ENCODE data around the gene HOXA11. TPM values are rescaled to one million over a fixed set of nuclear protein-coding genes. Genes with fewer than 3 reads are reported as not detected.

HOXA11 gene
- total RNA-seq, 5 donors from 2014 or later (not counting 1 experiment from before 2014, with no cell fraction given) = not detected

- no peaks in the 10 kb centered on the region for H3K9me3 ChIP-seq
- H3K4me1 Mint-ChIP-seq = peaks cover 22 to 30% (median 25%) of the 10 kb centered on the region in 3 donors
- no peaks in the 10 kb centered on the region for H3K9me3 Mint-ChIP-seq
- H3K27ac Mint-ChIP-seq = no peak overlapping the region
- peaks cover 6 to 89% of the 10 kb centered on the region in 2 experiments for H3K27me3 ChIP-seq (replicated peaks in 1 of 2; ENCODE audit: control insufficient read depth in 2 of 2, extremely low read depth in 1 of 2, insufficient read depth in 2 of 2, low read length in 1 of 2)
- H3K4me3 ChIP-seq (ENCODE audit: control insufficient read depth in 1 of 2, extremely low read depth in 1 of 2, low read length in 1 of 2) = no peak overlapping the region
- H3K27me3 Mint-ChIP-seq = peaks cover 50 to 80% of the 10 kb centered on the region in 2 donors
- WGBS (ENCODE audit: insufficient coverage) = 94% methylated on average over 36 of the region's 40 CpGs
- no peak overlapping the region for H3K4me3 Mint-ChIP-seq
- POLR2A ChIA-PET = interaction anchor here in 1 of 2 donors (0.6 kb wide), 1 partner anchor 46 kb away, joined by 3 read pairs; the partner anchor contains the start of gene HOXA4
- no peaks in the 10 kb centered on the region for H3K36me3 ChIP-seq (ENCODE audit: control insufficient read depth in 2 of 2, extremely low read depth in 1 of 2, insufficient read depth in 1 of 2, low read length in 1 of 2)
- no peak for ATAC-seq (replicated peaks in 1 of 4)
- H3K27ac ChIP-seq (ENCODE audit: low read length) = no peak overlapping the region
- CTCF ChIA-PET = interaction anchor here (0.6 to 1.6 kb wide), 5 partner anchors 17 to 916 kb away, joined by 3 to 7 read pairs (median 4); no protein-coding TSS in a partner anchor
- no peaks in the 10 kb centered on the region for H3K36me3 Mint-ChIP-seq
- peak in 2 of 35 experiments; percentile 5 to 22 for DNase-seq
- H3K4me1 ChIP-seq (ENCODE audit: control insufficient read depth in 1 of 2, extremely low read depth in 1 of 2, insufficient read depth in 2 of 2, low read length in 2 of 2) = peaks cover 11 to 46% of the 10 kb centered on the region in 2 experiments
These were observed 9.2 kb downstream of the HOXA11 start for GRCh38 chr7:27175626-27176523.

- peak overlapping the region in 2 of 3 donors; percentile 51 to 73 for H3K4me3 Mint-ChIP-seq
- no peaks in the 10 kb centered on the region for H3K9me3 ChIP-seq
- no peak overlapping the region for H3K27ac ChIP-seq (ENCODE audit: low read length)
- peaks cover 22 to 32% (median 30%) of the 10 kb centered on the region in 3 donors for H3K4me1 Mint-ChIP-seq
- DNase-seq = peak in 2 of 35 experiments; percentile 5 to 20
- no peaks in the 10 kb centered on the region for H3K36me3 Mint-ChIP-seq
- peak overlapping the region in 1 of 2 donors; percentile 59 for H3K27ac Mint-ChIP-seq
- CTCF ChIA-PET = interaction anchor here (0.6 to 1.6 kb wide), 3 partner anchors 16 to 21 kb away, joined by 3 to 7 read pairs (median 5); no protein-coding TSS in a partner anchor
- POLR2A ChIA-PET = no interaction called here
- H3K9me3 Mint-ChIP-seq = no peaks in the 10 kb centered on the region
- no peak overlapping the region for H3K4me3 ChIP-seq (ENCODE audit: control insufficient read depth in 1 of 2, extremely low read depth in 1 of 2, low read length in 1 of 2)
- no peaks in the 10 kb centered on the region for H3K36me3 ChIP-seq (ENCODE audit: control insufficient read depth in 2 of 2, extremely low read depth in 1 of 2, insufficient read depth in 1 of 2, low read length in 1 of 2)
- H3K27me3 ChIP-seq (replicated peaks in 1 of 2; ENCODE audit: control insufficient read depth in 2 of 2, extremely low read depth in 1 of 2, insufficient read depth in 2 of 2, low read length in 1 of 2) = peaks cover 6 to 85% of the 10 kb centered on the region in 2 experiments
- ATAC-seq (replicated peaks in 1 of 4) = no peak
- peaks cover 53 to 81% of the 10 kb centered on the region in 2 donors for H3K27me3 Mint-ChIP-seq
- 93% methylated on average over 6 of the region's 12 CpGs for WGBS (ENCODE audit: insufficient coverage)
- peaks cover 11 to 45% of the 10 kb centered on the region in 2 experiments for H3K4me1 ChIP-seq (ENCODE audit: control insufficient read depth in 1 of 2, extremely low read depth in 1 of 2, insufficient read depth in 2 of 2, low read length in 2 of 2)
These were observed 10.0 kb downstream of the HOXA11 start for GRCh38 chr7:27174874-27175625.

- peak in 1 of 4 experiments; percentile 16 for ATAC-seq (replicated peaks in 1 of 4)
- Mint-ChIP-seq H3K9me3 (no peaks in the 10 kb centered on the region), H3K4me3 (peak within 1 kb of the TSS; percentile 31 to 73 (median 56)), H3K4me1 (peaks cover 17 to 28% (median 24%) of the 10 kb centered on the region in 3 donors), H3K27ac (peak within 1 kb of the TSS in 1 of 2 donors; percentile 59), H3K36me3 (no peaks in the 10 kb centered on the region), H3K27me3 (peaks cover 46 to 76% of the 10 kb centered on the region in 2 donors)
- Histone ChIP-seq H3K9me3 (no peaks in the 10 kb centered on the region), H3K4me3 (ENCODE audit: control insufficient read depth in 1 of 2, extremely low read depth in 1 of 2, low read length in 1 of 2) (peak within 1 kb of the TSS; percentile 33 to 79), H3K4me1 (ENCODE audit: control insufficient read depth in 1 of 2, extremely low read depth in 1 of 2, insufficient read depth in 2 of 2, low read length in 2 of 2) (peaks cover 11 to 45% of the 10 kb centered on the region in 2 experiments), H3K27ac (ENCODE audit: low read length) (no peak within 1 kb of the TSS), H3K27me3 (replicated peaks in 1 of 2; ENCODE audit: control insufficient read depth in 2 of 2, extremely low read depth in 1 of 2, insufficient read depth in 2 of 2, low read length in 1 of 2) (peaks cover 6 to 85% of the 10 kb centered on the region in 2 experiments), H3K36me3 (ENCODE audit: control insufficient read depth in 2 of 2, extremely low read depth in 1 of 2, insufficient read depth in 1 of 2, low read length in 1 of 2) (no peaks in the 10 kb centered on the region)
- peak in 4 of 35 experiments; percentile 0 to 23 (median 12) for DNase-seq
- POLR2A ChIA-PET = no interaction called here
- CTCF ChIA-PET = interaction anchor here in 1 of 2 donors (1.5 kb wide), 1 partner anchor 22 kb away, joined by 6 read pairs; no protein-coding TSS in a partner anchor
- 13% methylated on average over 66 of the region's 82 CpGs for WGBS (ENCODE audit: insufficient coverage)
These were observed 10.8 kb downstream of the HOXA11 start, which contains the start of gene HOXA10 for GRCh38 chr7:27173956-27174873. Gene HOXA10, minus strand, starts transcription at chr7:27174320. Its CDS starts 14 bp downstream, at chr7:27174306.

- H3K4me3 Mint-ChIP-seq = peak overlapping the region in 1 of 3 donors; percentile 46
- Histone ChIP-seq H3K27ac (ENCODE audit: low read length) (no peak overlapping the region), H3K4me3 (ENCODE audit: control insufficient read depth in 1 of 2, extremely low read depth in 1 of 2, low read length in 1 of 2) (peak overlapping the region in 1 of 2 donors; percentile 79), H3K4me1 (ENCODE audit: control insufficient read depth in 1 of 2, extremely low read depth in 1 of 2, insufficient read depth in 2 of 2, low read length in 2 of 2) (peaks cover 13 to 51% of the 10 kb centered on the region in 2 experiments), H3K36me3 (ENCODE audit: control insufficient read depth in 2 of 2, extremely low read depth in 1 of 2, insufficient read depth in 1 of 2, low read length in 1 of 2) (no peaks in the 10 kb centered on the region), H3K27me3 (replicated peaks in 1 of 2; ENCODE audit: control insufficient read depth in 2 of 2, extremely low read depth in 1 of 2, insufficient read depth in 2 of 2, low read length in 1 of 2) (peaks cover 6 to 88% of the 10 kb centered on the region in 2 experiments), H3K9me3 (no peaks in the 10 kb centered on the region)
- ATAC-seq (replicated peaks in 1 of 4) (peak; percentile 68 to 75 (median 70)), DNase-seq (peak in 7 of 35 experiments; percentile 9 to 56 (median 36))
- peaks cover 21 to 33% (median 30%) of the 10 kb centered on the region in 3 donors for H3K4me1 Mint-ChIP-seq
- CTCF ChIA-PET = interaction anchor here (0.6 to 1.5 kb wide), 4 partner anchors 23 to 476 kb away, joined by 3 to 7 read pairs (median 5); no protein-coding TSS in a partner anchor
- H3K9me3 Mint-ChIP-seq = no peaks in the 10 kb centered on the region
- POLR2A ChIA-PET = interaction anchor here in 1 of 2 donors (0.6 kb wide), 1 partner anchor 10 kb away, joined by 4 read pairs; no protein-coding TSS in a partner anchor
- no peaks in the 10 kb centered on the region for H3K36me3 Mint-ChIP-seq
- WGBS (ENCODE audit: insufficient coverage) = 1% methylated on average over 59 of the region's 59 CpGs
- H3K27ac Mint-ChIP-seq = no peak overlapping the region
- peaks cover 43 to 78% of the 10 kb centered on the region in 2 donors for H3K27me3 Mint-ChIP-seq
These were observed 11.5 kb downstream of the HOXA11 start for GRCh38 chr7:27173511-27173955.

- WGBS (ENCODE audit: insufficient coverage) = 1% methylated on average over 49 of the region's 58 CpGs
- Histone ChIP-seq H3K4me1 (ENCODE audit: control insufficient read depth in 1 of 2, extremely low read depth in 1 of 2, insufficient read depth in 2 of 2, low read length in 2 of 2) (peaks cover 13 to 56% of the 10 kb centered on the region in 2 experiments), H3K9me3 (no peaks in the 10 kb centered on the region), H3K27ac (ENCODE audit: low read length) (no peak overlapping the region), H3K27me3 (replicated peaks in 1 of 2; ENCODE audit: control insufficient read depth in 2 of 2, extremely low read depth in 1 of 2, insufficient read depth in 2 of 2, low read length in 1 of 2) (peaks cover 10 to 91% of the 10 kb centered on the region in 2 experiments), H3K36me3 (ENCODE audit: control insufficient read depth in 2 of 2, extremely low read depth in 1 of 2, insufficient read depth in 1 of 2, low read length in 1 of 2) (no peaks in the 10 kb centered on the region), H3K4me3 (ENCODE audit: control insufficient read depth in 1 of 2, extremely low read depth in 1 of 2, low read length in 1 of 2) (peak overlapping the region; percentile 33 to 79)
- DNase-seq (peak in 6 of 35 experiments; percentile 2 to 26 (median 16)), ATAC-seq (replicated peaks in 1 of 4) (peak; percentile 21 to 40 (median 30))
- peaks cover 46 to 78% of the 10 kb centered on the region in 2 donors for H3K27me3 Mint-ChIP-seq
- POLR2A ChIA-PET = interaction anchor here in 1 of 2 donors (0.6 kb wide), 1 partner anchor 10 kb away, joined by 4 read pairs; no protein-coding TSS in a partner anchor
- peaks cover 24 to 35% (median 34%) of the 10 kb centered on the region in 3 donors for H3K4me1 Mint-ChIP-seq
- H3K4me3 Mint-ChIP-seq = peak overlapping the region in 2 of 3 donors; percentile 21 to 72
- CTCF ChIA-PET = interaction anchor here (0.6 to 1.5 kb wide), 5 partner anchors 23 to 1308 kb away, joined by 3 to 7 read pairs (median 4); no protein-coding TSS in a partner anchor
- no peak overlapping the region for H3K27ac Mint-ChIP-seq
- no peaks in the 10 kb centered on the region for H3K36me3 Mint-ChIP-seq
- no peaks in the 10 kb centered on the region for H3K9me3 Mint-ChIP-seq
These were observed 12.1 kb downstream of the HOXA11 start for GRCh38 chr7:27172823-27173510.
